NCI-H1092 (cell line): Measurements from ENCODE around the gene SLC9C2.
"Not testable (repeated sequence)": the region's sequence is repeated elsewhere in the genome, so short reads cannot be mapped to it uniquely, and the experiment has no call there.

Source experiments
- DNase-seq: peaks from one replicate; lab custom pipeline; 2025; lab: John Stamatoyannopoulos, UW

Gene SLC9C2

GRCh38 chr1:173485401-173485800 lies 117.5 kb downstream of the SLC9C2 start:
- DNase-seq: no peak

DNA sequence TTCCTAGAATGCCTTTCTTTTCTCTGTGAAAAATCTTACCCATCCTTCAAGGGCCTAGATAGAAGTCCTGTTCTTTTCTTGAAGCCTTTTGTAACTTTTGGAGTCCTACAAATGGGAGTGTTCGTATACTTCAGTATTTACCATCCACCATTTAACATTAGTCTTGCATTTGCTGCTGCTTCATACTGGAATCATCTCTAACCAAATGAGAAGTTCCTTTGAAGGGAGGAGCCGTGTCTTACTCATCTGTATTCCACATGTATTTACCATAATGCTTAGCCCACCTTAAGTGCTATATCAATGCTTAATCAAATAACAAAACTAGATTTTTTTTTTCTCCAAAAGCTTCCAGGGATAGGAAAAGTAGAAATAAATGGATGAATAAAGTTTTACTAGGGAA lies 118.6 kb downstream of the SLC9C2 start:
- DNase-seq: no peak

DNA sequence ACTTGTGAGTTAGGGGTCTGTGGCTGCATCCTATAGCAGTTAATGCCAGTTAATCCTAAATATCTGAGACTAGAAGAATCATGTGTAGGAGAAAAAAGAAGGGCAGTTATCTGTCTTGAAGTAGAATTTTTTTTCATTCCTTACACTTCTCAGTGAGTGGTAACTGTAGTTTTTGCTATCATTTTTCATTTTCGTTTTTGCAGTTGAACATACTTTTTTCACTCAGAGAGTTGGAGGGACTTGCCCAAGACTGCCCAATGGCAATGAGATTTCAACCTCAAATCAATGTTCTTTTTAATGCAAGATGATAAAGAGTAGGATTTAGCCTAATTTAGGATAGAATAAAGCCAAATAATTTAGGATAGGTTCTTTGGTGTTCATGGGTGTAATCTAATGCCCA lies 120.2 kb downstream of the SLC9C2 start:
- DNase-seq: no peak

DNA sequence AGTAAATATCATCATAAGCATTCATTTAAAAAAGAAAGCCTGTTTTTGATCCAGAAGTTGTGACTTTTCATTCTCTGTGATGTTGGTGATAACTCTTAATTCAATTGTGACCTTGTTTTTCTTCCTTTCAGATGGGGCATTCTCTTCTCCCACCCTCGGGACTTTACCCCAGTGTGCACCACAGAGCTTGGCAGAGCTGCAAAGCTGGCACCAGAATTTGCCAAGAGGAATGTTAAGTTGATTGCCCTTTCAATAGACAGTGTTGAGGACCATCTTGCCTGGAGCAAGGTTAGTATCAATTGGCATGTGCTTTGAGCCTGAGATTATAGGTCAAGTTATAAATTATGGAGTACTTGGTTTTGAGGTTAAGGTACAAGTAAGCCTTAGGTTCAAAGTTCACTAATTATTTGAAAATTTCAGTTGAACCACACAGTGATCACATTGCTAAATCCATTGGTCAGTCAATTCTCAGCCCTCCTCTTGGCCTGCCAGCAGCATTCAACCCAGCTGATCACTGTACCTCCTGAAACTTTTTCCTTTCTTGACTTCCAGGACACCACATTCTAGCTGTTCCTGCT lies 121.6 kb downstream of the SLC9C2 start:
- DNase-seq: no peak

DNA sequence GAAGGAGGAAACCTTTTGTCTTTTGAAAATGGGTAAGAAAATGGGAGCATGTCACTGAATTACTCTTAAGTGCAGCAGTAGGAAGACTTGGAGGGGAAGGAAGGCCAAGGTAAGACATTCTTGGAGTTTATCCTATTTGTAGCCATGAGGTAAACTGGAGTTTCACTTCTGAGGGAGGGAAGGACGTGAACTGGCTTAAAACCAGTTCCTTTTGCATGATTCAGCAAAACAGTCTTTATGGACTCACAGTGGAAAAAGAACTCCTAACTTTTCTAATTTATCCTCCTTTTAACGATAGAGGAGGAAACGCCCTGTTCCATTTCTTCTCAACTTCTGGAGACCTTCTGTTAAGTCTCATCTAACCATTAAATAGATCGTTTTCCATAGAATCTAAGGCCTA lies 123.2 kb downstream of the SLC9C2 start:
- DNase-seq: no peak

DNA sequence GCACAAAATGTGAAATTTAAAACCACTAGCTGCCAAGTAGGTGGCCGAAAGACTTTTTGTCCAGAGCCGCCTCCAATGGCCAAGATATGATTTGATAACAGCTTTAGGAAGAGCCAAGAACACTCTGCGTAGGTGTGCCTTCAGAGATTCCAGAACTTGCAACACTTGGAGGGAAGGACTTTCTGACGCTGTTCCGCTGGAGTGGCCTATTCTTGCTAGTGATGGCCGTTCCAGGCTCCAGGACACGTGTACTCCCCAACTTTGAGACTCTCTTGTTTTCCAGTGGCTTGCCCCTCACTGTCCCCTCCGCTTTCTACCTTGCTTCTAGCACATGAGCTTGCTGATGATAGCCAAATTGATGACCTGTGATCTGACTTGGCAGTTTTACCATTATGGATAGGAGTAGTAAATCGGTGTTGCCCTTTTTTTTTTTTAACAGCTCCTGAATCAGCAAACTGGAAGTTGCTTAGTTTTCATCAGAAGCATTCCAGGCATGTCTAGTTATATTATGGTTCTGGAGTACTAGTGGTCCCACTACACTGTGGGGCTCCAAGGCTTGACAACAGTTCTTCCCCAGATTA lies 124.7 kb downstream of the SLC9C2 start:
- no peak for DNase-seq

- DNase-seq: peak; percentile 84
Measured at GRCh38 chr1:173477286-173478093, 125.4 kb downstream of the SLC9C2 start, which contains the start of gene PRDX6. PRDX6 (plus strand) TSS chr1:173477335; CDS start chr1:173477398, 63 bp downstream.

DNA sequence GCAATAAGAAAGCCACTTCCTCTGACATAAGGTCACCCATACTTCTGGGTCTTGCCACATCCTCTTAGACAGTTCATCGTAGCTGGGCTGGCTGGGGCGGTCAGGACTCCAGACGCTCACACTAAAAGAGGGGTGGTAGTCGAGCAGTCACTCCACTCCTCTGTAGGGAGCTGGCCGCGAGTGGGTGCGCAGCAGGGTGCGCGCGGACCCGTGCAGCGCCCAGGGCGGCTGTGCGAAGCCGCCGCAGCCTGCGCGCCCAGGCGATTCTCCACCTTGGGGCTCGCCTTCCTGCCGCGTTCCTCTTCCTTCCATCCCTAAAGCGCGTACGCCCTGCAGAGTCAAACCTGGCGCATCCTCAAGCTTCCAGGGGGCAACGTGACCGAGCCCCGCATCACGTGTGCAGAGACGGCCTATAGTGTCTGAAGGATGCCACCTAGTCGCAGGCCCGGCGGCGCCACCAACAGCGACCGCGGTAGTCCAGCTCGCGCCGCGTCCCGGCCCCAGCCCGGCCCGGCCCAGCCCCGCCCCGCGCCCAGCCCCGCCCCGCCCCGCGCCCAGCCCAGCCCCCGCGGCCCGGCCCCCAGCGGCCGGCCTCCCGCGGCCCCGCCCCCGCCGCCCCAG lies 126.1 kb downstream of the SLC9C2 start:
- peak; percentile 91 for DNase-seq

- DNase-seq: no peak
Measured at GRCh38 chr1:173476197-173476664, 126.6 kb downstream of the SLC9C2 start.

DNA sequence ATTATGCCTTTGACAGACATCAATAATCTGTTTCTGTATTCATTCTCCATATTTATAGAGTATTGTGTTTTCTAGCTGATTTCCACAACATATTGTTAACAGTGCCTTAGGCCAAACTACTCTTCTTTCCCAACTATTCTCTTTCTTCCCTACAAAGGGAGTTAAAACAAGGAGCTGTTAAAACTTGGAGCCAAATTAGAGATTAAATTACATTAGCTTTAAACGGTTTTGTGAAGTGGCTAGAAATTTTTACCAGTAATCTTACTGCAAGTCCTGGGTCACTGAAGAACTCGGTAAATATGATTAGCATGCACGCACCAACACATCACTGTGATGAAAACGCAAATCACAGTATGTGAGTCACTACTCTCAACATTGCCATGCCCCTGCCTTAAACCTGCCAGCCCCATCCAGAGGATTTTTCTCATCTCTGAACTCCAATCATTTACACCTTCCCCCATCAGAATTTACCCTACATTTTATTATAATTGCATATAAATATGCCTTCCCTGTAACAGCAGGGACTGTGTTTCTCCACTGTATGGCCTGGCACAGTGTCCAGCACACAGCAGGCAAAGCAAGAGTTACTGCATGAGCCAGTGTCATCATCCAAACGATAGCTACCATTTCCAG lies 127.2 kb downstream of the SLC9C2 start:
- no peak for DNase-seq

GRCh38 chr1:173474780-173475421 lies 128.0 kb downstream of the SLC9C2 start:
- not testable (repeated sequence) for DNase-seq

GRCh38 chr1:173474097-173474779 lies 128.6 kb downstream of the SLC9C2 start:
- DNase-seq: peak; percentile 37

DNA sequence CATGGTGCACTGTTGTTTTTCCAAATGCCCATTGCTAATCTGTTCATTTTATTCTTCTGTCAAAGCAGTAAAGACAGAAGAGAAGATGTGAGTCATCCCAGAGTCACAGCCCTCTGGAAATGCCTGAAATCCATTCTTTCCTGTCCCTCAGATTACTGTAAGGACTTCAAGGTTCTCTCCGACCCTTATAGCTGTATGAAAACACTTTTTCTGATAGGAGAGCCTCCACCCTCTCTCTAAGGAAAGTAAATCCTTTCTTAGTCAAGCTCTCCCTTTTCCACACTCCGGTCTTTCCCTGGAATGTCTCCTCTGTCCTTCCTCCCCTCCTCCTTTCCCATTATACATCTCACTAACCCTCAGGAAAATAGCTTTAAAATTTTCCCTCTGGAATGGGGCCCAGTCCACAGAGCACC lies 129.3 kb downstream of the SLC9C2 start:
- DNase-seq: no peak

GRCh38 chr1:173470608-173471007 lies 132.3 kb downstream of the SLC9C2 start:
- no peak for DNase-seq

GRCh38 chr1:173469656-173470055 lies 133.2 kb downstream of the SLC9C2 start:
- no peak for DNase-seq

DNA sequence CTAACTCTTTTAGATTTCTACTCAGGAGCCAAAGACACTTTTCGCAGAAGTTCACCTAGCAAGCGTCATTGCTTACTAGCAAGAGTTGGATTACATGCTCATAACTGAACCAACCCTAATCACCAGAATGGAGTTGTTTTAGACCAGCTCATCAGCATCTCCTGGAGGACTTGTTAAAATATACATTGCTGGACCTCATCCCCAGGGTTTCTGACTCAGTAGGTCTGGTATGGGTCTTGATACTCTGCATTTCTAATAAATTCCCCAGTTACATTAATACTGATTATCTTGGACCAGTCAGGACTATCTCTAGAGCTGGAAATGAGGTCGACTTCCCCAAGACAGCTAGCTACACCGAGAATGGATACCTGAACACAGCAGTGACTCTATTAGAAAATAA lies 135.4 kb downstream of the SLC9C2 start:
- DNase-seq: no peak

DNA sequence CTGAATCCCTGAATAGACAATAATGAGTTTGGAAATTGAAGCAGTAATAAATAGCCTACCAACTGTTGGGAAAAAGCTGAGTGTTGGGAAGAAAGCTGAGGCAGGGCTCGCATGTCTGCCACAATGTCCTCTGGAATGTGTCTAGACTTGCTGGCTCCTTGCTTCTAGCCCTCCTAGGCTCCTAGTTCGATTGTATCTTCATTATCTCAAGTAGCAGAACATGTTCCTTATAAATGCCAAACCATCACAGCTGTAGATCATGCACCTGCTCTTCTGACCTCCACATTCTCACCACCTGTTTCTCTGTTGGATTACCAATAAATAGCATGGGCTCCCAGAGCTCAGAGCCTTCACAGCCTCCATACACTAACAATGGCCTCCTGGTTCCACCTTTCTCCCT lies 138.7 kb downstream of the SLC9C2 start:
- not testable (repeated sequence) for DNase-seq

DNA sequence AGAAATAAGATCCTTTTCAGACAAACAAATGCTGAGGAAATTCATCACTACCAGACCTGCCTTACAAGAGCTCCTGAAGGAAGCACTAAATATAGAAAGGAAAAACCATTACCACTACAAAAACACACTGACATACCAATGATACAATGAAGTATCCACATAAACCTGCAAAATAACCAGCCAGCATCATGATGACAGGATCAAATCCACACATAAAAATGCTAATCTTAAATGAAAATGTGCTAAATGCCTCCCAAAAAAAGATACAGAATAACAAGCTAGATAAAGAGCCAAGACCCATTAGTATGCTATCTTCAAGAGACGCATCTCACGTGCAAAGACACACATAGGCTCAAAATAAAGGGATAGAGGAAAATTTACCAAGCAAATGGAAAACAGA lies 140.2 kb downstream of the SLC9C2 start:
- DNase-seq: not testable (repeated sequence)

- no peak for DNase-seq
Measured at GRCh38 chr1:173459885-173460284, 143.0 kb downstream of the SLC9C2 start.

- DNase-seq: no peak
Measured at GRCh38 chr1:173454966-173455524, 147.8 kb downstream of the SLC9C2 start.

- DNase-seq: no peak
Measured at GRCh38 chr1:173453982-173454381, 148.9 kb downstream of the SLC9C2 start.
